HepG2 (cell line): ENCODE measurements around the gene ZBTB46. TPM values are rescaled to one million over a fixed set of nuclear protein-coding genes. Genes with fewer than 3 reads are reported as not detected.

ENCODE experiments used
- ATF5 ChIP-seq: sonication (generic); formaldehyde crosslinking; IDR thresholded peaks from 2 replicates; pipeline ENCODE4 v1.4.0; 2020; ENCODE audit warnings: mild to moderate bottlenecking, low read depth, missing genetic modification reagents
- ATF6 ChIP-seq: sonication (generic); formaldehyde crosslinking; conservative IDR thresholded peaks from 2 replicates; pipeline ENCODE4 v1.4.0; 2020; ENCODE audit warnings: missing genetic modification reagents
- CENPX ChIP-seq: sonication (generic); formaldehyde crosslinking; IDR thresholded peaks from 2 replicates; pipeline ENCODE4 v1.9.0; 2021; ENCODE audit warnings: mild to moderate bottlenecking, missing genetic modification reagents, moderate library complexity
- CHCHD3 ChIP-seq: sonication (generic); formaldehyde crosslinking; IDR thresholded peaks from 2 replicates; pipeline ENCODE4 v1.8.0; 2022; ENCODE audit warnings: mild to moderate bottlenecking, missing genetic modification reagents, moderate library complexity
- FOXM1 ChIP-seq: sonication (generic); formaldehyde crosslinking; IDR thresholded peaks from 2 replicates; pipeline ENCODE4 v1.5.0; 2020; ENCODE audit warnings: missing genetic modification reagents
- GPN1 ChIP-seq: sonication (generic); formaldehyde crosslinking; IDR thresholded peaks from 2 replicates; pipeline ENCODE4 v1.5.1; 2020; ENCODE audit warnings: missing genetic modification reagents, borderline replicate concordance
- KLF16 ChIP-seq, 2 experiments: sonication (generic) in 1 of 2; formaldehyde crosslinking in 1 of 2; IDR thresholded peaks; 2 replicates each; pipeline versions ENCODE4 v1.6.1 to v1.8.0; 2016 to 2023; ENCODE audit warnings: missing genetic modification reagents in 2 of 2, missing compliant biosample characterization in 1 of 2
- LCORL ChIP-seq, 2 experiments: fragments of 450-650 bp in 1 of 2; sonication (generic) in 1 of 2; formaldehyde crosslinking in 1 of 2; IDR thresholded peaks; 2 replicates each; pipeline versions ENCODE4 v1.5.0 to v1.6.1; 2017 to 2020; ENCODE audit warnings: antibody characterized with exemption in 1 of 2, missing genetic modification reagents in 1 of 2
- MAF1 ChIP-seq: sonication (generic); formaldehyde crosslinking; IDR thresholded peaks from 2 replicates; pipeline ENCODE4 v1.5.0; 2020; ENCODE audit warnings: missing genetic modification reagents, borderline replicate concordance
- NCOR1 ChIP-seq: fragments of 200-600 bp; sonication (generic); IDR thresholded peaks from 2 replicates; pipeline ENCODE4 v1.7.0; 2017; ENCODE audit warnings: antibody characterized with exemption, low read length, borderline replicate concordance
- NR2F6 ChIP-seq, 2 experiments: IDR thresholded peaks; 2 replicates each; pipeline ENCODE4 v1.6.1; 2016; ENCODE audit warnings: antibody characterized with exemption in 1 of 2, mild to moderate bottlenecking in 1 of 2
- PTBP1 ChIP-seq: fragments of 200-400 bp; formaldehyde crosslinking; IDR thresholded peaks from 2 replicates; pipeline ENCODE4 v1.6.1; 2018; ENCODE audit warnings: low read length, low read depth; ENCODE audit not compliant: poor library complexity, severe bottlenecking
- RFX3 ChIP-seq: IDR thresholded peaks from 2 replicates; pipeline ENCODE4 v1.6.1; 2016; ENCODE audit warnings: missing biosample characterization, missing genetic modification reagents
- SNAPC2 ChIP-seq: sonication (generic); formaldehyde crosslinking; IDR thresholded peaks from 2 replicates; pipeline ENCODE4 v1.8.1; 2022; ENCODE audit warnings: mild to moderate bottlenecking, missing genetic modification reagents
- SRSF1 ChIP-seq: fragments of 200-400 bp; formaldehyde crosslinking; optimal IDR thresholded peaks from 2 replicates; pipeline ENCODE3; 2017; ENCODE audit warnings: mild to moderate bottlenecking, low read depth, low read length, moderate library complexity
- TRIM22 ChIP-seq: fragments of 450-650 bp; IDR thresholded peaks from 2 replicates; pipeline ENCODE4 v1.6.1; 2017
- ZNF329 ChIP-seq: sonication (generic); formaldehyde crosslinking; IDR thresholded peaks from 2 replicates; pipeline ENCODE4 v1.9.0; 2021; ENCODE audit warnings: low read depth, mild to moderate bottlenecking, missing genetic modification reagents
- ZNF335 ChIP-seq: sonication (generic); formaldehyde crosslinking; IDR thresholded peaks from 2 replicates; pipeline ENCODE4 v1.4.0; 2020; ENCODE audit warnings: missing genetic modification reagents
- ZNF337 ChIP-seq: sonication (generic); formaldehyde crosslinking; IDR thresholded peaks from 2 replicates; pipeline ENCODE4 v1.5.1; 2020; ENCODE audit warnings: missing genetic modification reagents, low read depth, mild to moderate bottlenecking, borderline replicate concordance
- ZNF460 ChIP-seq: sonication (generic); formaldehyde crosslinking; IDR thresholded peaks from 2 replicates; pipeline ENCODE4 v1.5.1; 2020; ENCODE audit warnings: missing genetic modification reagents, mild to moderate bottlenecking, borderline replicate concordance
- ZNF547 ChIP-seq: sonication (generic); formaldehyde crosslinking; IDR thresholded peaks from 2 replicates; pipeline ENCODE4 v1.5.1; 2020; ENCODE audit warnings: mild to moderate bottlenecking, missing genetic modification reagents
- ZNF713 ChIP-seq: sonication (generic); formaldehyde crosslinking; IDR thresholded peaks from 2 replicates; pipeline ENCODE4 v1.4.0; 2020; ENCODE audit warnings: mild to moderate bottlenecking, missing genetic modification reagents
- polyA plus RNA-seq, 8 experiments: library from polyadenylated mRNA; depleted of rRNA in 3 of 8; stranded (reverse) in 7 of 8; unstranded in 1 of 8; fragments of >200 nt; fragmentation: Illumina TruSeq in 4 of 8; extraction: Trizol in 4 of 8; gene quantifications; 2 replicates each; pipeline versions ENCODE4 v1.2.1 to v1.2.3, GENCODE V29; 2011 to 2016; ENCODE audit warnings: low read depth in 4 of 8, missing spikeins in 1 of 8, mixed read lengths in 1 of 8; ENCODE audit not compliant: insufficient read depth in 1 of 8
- total RNA-seq, 5 experiments: library from RNA; depleted of rRNA; stranded (reverse); fragments of >200 nt; fragmentation: Illumina TruSeq; extraction: Trizol; gene quantifications; 2 replicates each; pipeline ENCODE4 v1.2.3, GENCODE V29; 2016; ENCODE audit warnings: low read depth in 1 of 5
- TF ChIP-seq, protein P1 (sequence below): sonication (generic); formaldehyde crosslinking; IDR thresholded peaks from 2 replicates; pipeline ENCODE4 v1.4.0; 2020; ENCODE audit warnings: missing genetic modification reagents

ZBTB46 gene
- total and polyA plus RNA-seq, 2 of the 13 experiments (the other 11 are each of a cell fraction or from before 2014, with no cell fraction given): 1.6 to 13.5 TPM

GRCh38 chr20:63823691-63824311 lies 7.3 kb downstream of the ZBTB46 start (continued):
- TF ChIP-seq TRIM22 (no peak), CHCHD3 (CRISPR knock-in tag) (no peak), RFX3 (no peak), CENPX (no peak), ZNF337 (CRISPR knock-in tag) (no peak), KLF16 (CRISPR knock-in tag; IDR thresholded peaks at IDR 0.05) (no peak), ZNF547 (CRISPR knock-in tag) (no peak), ATF5 (CRISPR knock-in tag) (no peak), LCORL (IDR thresholded peaks at IDR 0.05) (no peak), LCORL (CRISPR knock-in tag; IDR thresholded peaks at IDR 0.05) (peak; percentile 60; the same call in 1 of the 2 replicates), SRSF1 (no peak), ZNF713 (CRISPR knock-in tag) (no peak), MAF1 (CRISPR knock-in tag) (no peak), FOXM1 (CRISPR knock-in tag) (no peak), PTBP1 (no peak), SNAPC2 (CRISPR knock-in tag) (no peak), ZNF329 (CRISPR knock-in tag) (no peak), NCOR1 (0 out of 2 replicates have a peak, but pooled peaks have one; percentile 31), ZNF335 (CRISPR knock-in tag) (no peak), ATF6 (CRISPR knock-in tag) (no peak), GPN1 (CRISPR knock-in tag) (no peak), ZNF460 (CRISPR knock-in tag) (no peak), NR2F6 (IDR thresholded peaks at IDR 0.05) (peak; percentile 78), NR2F6 (CRISPR knock-in tag; IDR thresholded peaks at IDR 0.05) (peak; percentile 50; the same call in 1 of the 2 replicates)
- TF ChIP-seq, protein P1, sequence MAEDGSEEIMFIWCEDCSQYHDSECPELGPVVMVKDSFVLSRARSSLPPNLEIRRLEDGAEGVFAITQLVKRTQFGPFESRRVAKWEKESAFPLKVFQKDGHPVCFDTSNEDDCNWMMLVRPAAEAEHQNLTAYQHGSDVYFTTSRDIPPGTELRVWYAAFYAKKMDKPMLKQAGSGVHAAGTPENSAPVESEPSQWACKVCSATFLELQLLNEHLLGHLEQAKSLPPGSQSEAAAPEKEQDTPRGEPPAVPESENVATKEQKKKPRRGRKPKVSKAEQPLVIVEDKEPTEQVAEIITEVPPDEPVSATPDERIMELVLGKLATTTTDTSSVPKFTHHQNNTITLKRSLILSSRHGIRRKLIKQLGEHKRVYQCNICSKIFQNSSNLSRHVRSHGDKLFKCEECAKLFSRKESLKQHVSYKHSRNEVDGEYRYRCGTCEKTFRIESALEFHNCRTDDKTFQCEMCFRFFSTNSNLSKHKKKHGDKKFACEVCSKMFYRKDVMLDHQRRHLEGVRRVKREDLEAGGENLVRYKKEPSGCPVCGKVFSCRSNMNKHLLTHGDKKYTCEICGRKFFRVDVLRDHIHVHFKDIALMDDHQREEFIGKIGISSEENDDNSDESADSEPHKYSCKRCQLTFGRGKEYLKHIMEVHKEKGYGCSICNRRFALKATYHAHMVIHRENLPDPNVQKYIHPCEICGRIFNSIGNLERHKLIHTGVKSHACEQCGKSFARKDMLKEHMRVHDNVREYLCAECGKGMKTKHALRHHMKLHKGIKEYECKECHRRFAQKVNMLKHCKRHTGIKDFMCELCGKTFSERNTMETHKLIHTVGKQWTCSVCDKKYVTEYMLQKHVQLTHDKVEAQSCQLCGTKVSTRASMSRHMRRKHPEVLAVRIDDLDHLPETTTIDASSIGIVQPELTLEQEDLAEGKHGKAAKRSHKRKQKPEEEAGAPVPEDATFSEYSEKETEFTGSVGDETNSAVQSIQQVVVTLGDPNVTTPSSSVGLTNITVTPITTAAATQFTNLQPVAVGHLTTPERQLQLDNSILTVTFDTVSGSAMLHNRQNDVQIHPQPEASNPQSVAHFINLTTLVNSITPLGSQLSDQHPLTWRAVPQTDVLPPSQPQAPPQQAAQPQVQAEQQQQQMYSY: no peak
